GM13976 (cell line): ENCODE results near the gene RALB.

ENCODE experiments used
- DNase-seq: peaks from one replicate; pipeline ENCODE4 v3.0.0; 2012; ENCODE audit warnings: low spot score
- CTCF ChIP-seq: IDR thresholded peaks from 2 replicates; pipeline ENCODE4 v1.5.1; 2012; ENCODE audit warnings: borderline replicate concordance, mild to moderate bottlenecking; ENCODE audit not compliant: insufficient read depth; ENCODE audit errors: extremely low read depth, missing control alignments, control extremely low read depth
- in situ Hi-C: fragments of 300-500 bp; cut with MboI; formaldehyde crosslinking; loops from one replicate; pipeline ENCODE4 v1.12.0; 2022; ENCODE audit warnings: low sequenced_read_pairs, mixed read lengths, inconsistent platforms; ENCODE audit not compliant: unreplicated experiment

Gene RALB

GRCh38 chr2:120208381-120209353 lies 44.0 kb upstream of the RALB start:
- in situ Hi-C loops, result no loop called here
- TF ChIP-seq CTCF, result no peak
- DNase-seq, result no peak

GRCh38 chr2:120209427-120210269 lies 43.0 kb upstream of the RALB start:
- no peak for TF ChIP-seq CTCF
- in situ Hi-C loops, result no loop called here
- DNase-seq, result no peak

GRCh38 chr2:120210270-120210693 lies 42.4 kb upstream of the RALB start:
- no peak for TF ChIP-seq CTCF
- in situ Hi-C loops, result no loop called here
- DNase-seq, result no peak

- in situ Hi-C loops, result no loop called here
- DNase-seq, result no peak
- no peak for TF ChIP-seq CTCF
These were observed 34.5 kb upstream of the RALB start for GRCh38 chr2:120218181-120218580.

GRCh38 chr2:120219291-120219690 lies 33.4 kb upstream of the RALB start:
- no peak for TF ChIP-seq CTCF
- no peak for DNase-seq
- in situ Hi-C loops, result no loop called here

- no peak for DNase-seq
- no peak for TF ChIP-seq CTCF
- in situ Hi-C loops, result loop anchor here (10.0 kb wide), 1 partner anchor 75 kb away; no protein-coding TSS in a partner anchor
These were observed 32.9 kb upstream of the RALB start for GRCh38 chr2:120219766-120220165.
